Measurements from ENCODE around the gene RAB27A.

GRCh38 chr15:55270291-55270690, 19.3 kb downstream of the RAB27A start:
- TF ChIP-seq EP300 (IDR thresholded peaks at IDR 0.05) (no peak), CTCF (IDR thresholded peaks at IDR 0.05) (no peak), POLR2A (IDR thresholded peaks at IDR 0.05) (no peak)

Data from gastroesophageal sphincter (tissue), 3 donors.